Measurements from ENCODE around the gene ZNF207.

DNA sequence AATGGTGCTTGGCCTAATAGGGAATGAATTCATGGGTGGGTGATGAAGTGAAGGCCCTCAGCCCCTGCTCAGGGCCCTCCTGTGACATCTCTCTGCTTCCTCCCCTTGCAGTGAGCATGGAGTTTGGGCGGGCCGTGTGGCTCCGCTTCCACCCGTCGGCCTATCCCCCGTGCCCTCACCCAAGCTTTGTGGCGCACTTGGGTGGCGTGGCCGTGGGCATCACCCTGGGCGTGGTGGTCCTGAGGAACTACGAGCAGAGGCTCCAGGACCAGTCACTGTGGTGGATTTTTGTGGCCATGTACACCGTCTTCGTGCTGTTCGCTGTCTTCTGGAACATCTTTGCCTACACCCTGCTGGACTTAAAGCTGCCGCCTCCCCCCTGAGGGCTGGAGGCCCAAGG lies 29.1 kb upstream of the ZNF207 start:
- TF ChIP-seq, protein P1, sequence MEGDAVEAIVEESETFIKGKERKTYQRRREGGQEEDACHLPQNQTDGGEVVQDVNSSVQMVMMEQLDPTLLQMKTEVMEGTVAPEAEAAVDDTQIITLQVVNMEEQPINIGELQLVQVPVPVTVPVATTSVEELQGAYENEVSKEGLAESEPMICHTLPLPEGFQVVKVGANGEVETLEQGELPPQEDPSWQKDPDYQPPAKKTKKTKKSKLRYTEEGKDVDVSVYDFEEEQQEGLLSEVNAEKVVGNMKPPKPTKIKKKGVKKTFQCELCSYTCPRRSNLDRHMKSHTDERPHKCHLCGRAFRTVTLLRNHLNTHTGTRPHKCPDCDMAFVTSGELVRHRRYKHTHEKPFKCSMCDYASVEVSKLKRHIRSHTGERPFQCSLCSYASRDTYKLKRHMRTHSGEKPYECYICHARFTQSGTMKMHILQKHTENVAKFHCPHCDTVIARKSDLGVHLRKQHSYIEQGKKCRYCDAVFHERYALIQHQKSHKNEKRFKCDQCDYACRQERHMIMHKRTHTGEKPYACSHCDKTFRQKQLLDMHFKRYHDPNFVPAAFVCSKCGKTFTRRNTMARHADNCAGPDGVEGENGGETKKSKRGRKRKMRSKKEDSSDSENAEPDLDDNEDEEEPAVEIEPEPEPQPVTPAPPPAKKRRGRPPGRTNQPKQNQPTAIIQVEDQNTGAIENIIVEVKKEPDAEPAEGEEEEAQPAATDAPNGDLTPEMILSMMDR (IDR thresholded peaks at IDR 0.05) = no peak
- TF ChIP-seq EP300 (IDR thresholded peaks at IDR 0.05) = no peak

All from stomach (tissue), 4 donors.